ENCODE measurements around the gene RASSF10.

RASSF10 gene

DNA sequence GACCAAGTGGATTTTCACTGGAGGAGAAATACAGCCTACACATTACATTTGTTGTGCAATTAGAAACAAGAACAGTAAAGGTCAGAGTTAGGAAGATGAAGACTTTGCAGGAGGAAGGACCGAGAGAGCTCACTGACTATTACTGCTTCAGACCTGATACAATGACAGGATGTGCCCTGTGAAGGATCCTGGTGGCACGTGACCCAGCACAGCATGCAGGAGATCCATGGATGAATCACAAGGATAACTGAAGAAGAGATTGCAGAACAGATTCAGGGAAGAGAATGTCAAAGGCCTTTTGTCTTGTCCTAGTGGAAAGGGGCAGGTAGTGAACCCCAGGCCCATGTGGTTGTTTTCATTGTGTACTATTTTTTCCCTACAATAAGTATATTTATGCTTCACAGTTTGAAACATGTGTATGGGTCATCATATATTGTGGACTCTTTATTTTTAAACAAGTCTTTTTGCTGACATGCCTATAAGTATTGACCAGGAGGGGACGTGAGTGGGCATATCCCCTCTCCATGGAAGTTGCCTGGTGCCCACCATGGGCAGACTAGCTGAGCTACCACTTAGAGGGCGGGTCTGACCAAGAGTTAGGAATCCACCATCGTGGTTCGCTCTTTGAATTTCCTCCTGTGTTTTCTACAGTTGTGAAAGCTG, 44.3 kb downstream of the RASSF10 start:
- no peak for DNase-seq

DNA sequence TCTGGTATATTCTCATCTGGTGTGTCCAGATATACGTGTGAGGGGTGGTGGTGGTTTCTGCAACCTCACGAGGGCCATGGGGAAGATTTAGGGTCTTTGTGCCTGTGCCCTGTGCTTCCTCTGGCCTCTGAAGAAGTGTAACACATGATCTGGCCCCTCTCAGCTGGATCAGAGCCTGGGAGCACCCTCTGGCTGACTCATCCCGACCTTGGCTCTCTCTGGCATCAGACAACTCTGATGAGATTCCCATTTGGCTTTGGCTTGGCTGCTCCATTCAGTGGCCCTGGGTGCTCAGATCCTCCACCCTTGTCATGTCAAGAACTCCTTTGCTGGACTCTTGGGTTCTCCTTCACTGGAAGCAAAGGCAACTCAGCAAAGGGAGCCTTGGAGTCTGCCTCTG, 45.2 kb downstream of the RASSF10 start:
- DNase-seq = no peak

DNA sequence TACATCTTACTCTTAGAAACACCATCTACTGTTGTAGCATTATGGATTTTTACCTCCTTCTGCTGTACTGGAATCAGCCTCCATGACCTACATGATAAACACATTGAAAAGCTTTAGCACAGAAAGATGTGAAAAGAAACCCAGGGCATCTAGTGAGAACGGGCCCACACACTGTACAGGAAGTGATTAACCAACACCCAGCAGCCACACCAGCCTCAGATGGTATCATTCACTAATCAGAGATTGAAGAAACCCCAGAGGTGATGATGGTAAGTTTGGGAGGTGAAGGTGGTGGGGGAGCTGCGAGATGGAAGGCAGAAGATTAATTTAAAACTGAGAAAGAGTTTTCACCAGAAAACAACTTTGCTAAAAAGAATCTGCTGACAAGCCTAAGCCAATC, 46.1 kb downstream of the RASSF10 start:
- no peak for DNase-seq

DNA sequence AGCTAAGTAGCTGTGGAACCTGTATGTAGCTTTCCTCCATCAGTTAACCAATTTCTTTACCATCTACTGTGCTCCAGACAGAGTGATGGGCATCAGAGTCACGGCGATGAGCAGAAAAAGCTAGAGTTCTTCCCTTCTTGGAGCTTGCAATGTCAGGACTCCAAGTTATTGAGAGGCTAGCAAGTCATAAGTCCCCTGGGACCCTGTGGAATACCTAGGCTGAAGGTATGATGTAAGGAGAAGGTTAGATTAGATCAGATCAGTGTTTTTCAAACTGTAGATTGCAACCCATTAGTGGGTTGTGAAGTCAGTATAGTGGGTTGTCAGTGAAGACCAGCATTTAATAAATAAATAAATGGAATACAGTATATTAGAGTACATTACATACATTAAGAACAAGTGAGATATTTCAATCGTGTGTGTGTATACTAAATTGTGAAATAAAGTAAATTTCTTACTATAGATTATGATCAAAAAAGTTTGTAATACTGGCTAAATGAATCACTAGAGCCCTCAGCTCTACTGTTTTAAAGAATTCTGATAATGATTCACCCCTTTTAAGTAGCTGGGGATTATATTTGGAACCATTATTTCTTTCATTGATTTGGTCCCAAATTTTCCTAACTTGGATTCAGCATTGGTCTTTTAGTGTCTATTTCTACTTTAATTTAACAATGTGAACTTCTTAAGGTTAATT, 52.3 kb downstream of the RASSF10 start:
- no peak for DNase-seq
